ENCODE measurements around the gene CA7. TPM values are rescaled to one million over a fixed set of nuclear protein-coding genes. Genes with fewer than 3 reads are reported as not detected.

The CA7 gene
- total RNA-seq, 2 donors from 2014 or later, result not detected

DNA sequence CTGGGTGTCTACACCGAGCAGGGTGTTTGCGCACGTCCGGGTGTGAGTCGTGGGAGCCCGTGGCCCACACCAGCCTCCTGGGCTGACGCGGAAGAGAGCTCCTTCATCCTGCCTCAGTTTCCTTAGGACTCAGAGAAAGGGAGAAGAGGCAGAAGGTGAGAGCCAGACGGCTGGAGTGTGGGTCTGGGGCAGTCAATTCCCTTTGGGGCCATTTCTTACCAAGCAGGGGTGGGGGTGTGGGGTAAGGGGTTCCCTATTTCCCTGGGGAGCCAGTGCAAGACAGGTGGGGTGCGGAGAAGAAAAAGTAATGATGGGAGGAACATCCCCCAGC lies 831 bp downstream of the CA7 start:
- Histone ChIP-seq H3K36me3 (replicated peaks in 1 of 2; ENCODE audit: insufficient read depth in 1 of 2, low read depth in 2 of 2) (no peaks in the 10 kb centered on the region), H3K4me1 (peaks cover 15% of the 10 kb centered on the region), H3K27me3 (peaks cover 0 to 15% of the 10 kb centered on the region in 2 donors), H3K27ac (no peak overlapping the region), H3K9me3 (no peaks in the 10 kb centered on the region), H3K4me3 (no peak overlapping the region)
- ATAC-seq, result no peak
- DNase-seq, result no peak
- intact Hi-C loops (cut with DNase I), result no loop called here
- WGBS, 2 donors, result 12 to 18% methylated on average over 4 to 10 of the region's 10 CpGs
- TF ChIP-seq, protein P1, sequence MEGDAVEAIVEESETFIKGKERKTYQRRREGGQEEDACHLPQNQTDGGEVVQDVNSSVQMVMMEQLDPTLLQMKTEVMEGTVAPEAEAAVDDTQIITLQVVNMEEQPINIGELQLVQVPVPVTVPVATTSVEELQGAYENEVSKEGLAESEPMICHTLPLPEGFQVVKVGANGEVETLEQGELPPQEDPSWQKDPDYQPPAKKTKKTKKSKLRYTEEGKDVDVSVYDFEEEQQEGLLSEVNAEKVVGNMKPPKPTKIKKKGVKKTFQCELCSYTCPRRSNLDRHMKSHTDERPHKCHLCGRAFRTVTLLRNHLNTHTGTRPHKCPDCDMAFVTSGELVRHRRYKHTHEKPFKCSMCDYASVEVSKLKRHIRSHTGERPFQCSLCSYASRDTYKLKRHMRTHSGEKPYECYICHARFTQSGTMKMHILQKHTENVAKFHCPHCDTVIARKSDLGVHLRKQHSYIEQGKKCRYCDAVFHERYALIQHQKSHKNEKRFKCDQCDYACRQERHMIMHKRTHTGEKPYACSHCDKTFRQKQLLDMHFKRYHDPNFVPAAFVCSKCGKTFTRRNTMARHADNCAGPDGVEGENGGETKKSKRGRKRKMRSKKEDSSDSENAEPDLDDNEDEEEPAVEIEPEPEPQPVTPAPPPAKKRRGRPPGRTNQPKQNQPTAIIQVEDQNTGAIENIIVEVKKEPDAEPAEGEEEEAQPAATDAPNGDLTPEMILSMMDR (IDR thresholded peaks at IDR 0.05), result no peak
- TF ChIP-seq POLR2A (IDR thresholded peaks at IDR 0.05), result no peak

DNA sequence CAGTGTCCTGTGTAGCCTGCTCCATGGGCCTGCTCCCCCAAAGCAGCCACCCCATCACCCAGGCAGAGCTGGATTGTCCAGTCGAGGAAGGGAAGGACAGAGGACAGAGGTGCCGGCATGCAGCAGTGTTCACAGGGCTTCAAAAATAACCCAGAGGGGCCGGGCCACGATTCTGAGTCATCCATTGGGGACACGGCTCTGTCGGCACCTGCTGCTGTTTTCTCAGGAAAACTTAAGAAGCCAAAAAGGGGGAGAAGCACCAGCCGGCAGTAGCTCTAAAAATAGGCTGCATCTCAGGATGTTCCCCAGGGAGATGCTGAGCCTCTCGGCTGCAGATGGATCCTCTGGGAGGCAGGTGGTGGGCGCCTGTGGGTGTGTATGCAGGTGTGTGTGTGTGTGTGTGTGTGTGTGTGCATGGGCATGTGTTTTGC lies 1.6 kb downstream of the CA7 start:
- peaks cover 0 to 15% of the 10 kb centered on the region in 2 donors for H3K27me3 ChIP-seq
- no peaks in the 10 kb centered on the region for H3K9me3 ChIP-seq
- H3K27ac ChIP-seq, result no peak overlapping the region
- no peaks in the 10 kb centered on the region for H3K36me3 ChIP-seq (replicated peaks in 1 of 2; ENCODE audit: insufficient read depth in 1 of 2, low read depth in 2 of 2)
- peak in 1 of 4 donors; percentile 24 for DNase-seq
- WGBS, 2 donors, result 49 to 52% methylated on average over 6 to 9 of the region's 9 CpGs
- H3K4me3 ChIP-seq, result no peak overlapping the region
- intact Hi-C loops (cut with DNase I), result no loop called here
- peaks cover 15% of the 10 kb centered on the region for H3K4me1 ChIP-seq
- ATAC-seq, result no peak
- TF ChIP-seq, protein P1 (IDR thresholded peaks at IDR 0.05), result no peak
- no peak for TF ChIP-seq POLR2A (IDR thresholded peaks at IDR 0.05)

DNA sequence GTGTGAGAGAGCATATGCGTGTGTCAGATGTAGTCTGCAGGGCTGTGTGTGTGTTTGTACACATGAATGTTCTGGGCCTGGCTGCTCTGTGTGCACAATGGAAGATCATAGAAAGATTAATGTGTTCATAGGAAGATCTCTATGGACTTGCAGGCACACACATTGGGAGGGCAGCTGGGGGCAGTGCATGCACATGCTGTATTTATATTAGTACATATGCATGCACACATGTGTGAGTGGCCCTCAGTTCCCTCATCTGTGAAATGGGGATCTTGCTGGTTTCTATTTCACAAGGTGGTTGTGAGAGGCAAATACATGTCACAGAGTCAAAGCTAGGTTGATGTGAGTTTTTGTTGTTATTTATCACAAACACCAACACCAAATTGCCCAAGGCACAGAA lies 2.1 kb downstream of the CA7 start:
- DNase-seq (no peak), ATAC-seq (no peak)
- Histone ChIP-seq H3K4me1 (peaks cover 15% of the 10 kb centered on the region), H3K27ac (no peak overlapping the region), H3K36me3 (replicated peaks in 1 of 2; ENCODE audit: insufficient read depth in 1 of 2, low read depth in 2 of 2) (no peaks in the 10 kb centered on the region), H3K9me3 (no peaks in the 10 kb centered on the region), H3K4me3 (no peak overlapping the region), H3K27me3 (peaks cover 0 to 15% of the 10 kb centered on the region in 2 donors)
- TF ChIP-seq, protein P1 (IDR thresholded peaks at IDR 0.05), result no peak
- 83% methylated on average over 1 of the region's 1 CpG; no CpG with 5 or more reads in 1 of the 2 donors for WGBS, 2 donors
- intact Hi-C loops (cut with DNase I), result no loop called here

DNA sequence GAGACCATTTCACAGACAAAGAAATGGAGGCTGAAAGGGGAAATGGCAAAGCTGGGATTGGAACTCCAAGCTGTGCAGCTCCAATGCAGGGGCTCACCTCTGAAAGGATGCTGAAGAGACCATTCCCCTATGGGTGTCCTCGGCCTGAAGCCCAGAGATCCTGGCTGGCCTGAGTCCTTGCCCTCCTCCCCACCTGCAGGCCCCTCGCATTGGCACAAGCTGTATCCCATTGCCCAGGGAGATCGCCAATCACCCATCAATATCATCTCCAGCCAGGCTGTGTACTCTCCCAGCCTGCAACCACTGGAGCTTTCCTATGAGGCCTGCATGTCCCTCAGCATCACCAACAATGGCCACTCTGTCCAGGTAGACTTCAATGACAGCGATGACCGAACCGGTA lies 2.6 kb downstream of the CA7 start:
- ATAC-seq, result no peak
- intact Hi-C loops (cut with DNase I), result no loop called here
- TF ChIP-seq, protein P1 (IDR thresholded peaks at IDR 0.05), result no peak
- no peak for TF ChIP-seq POLR2A (IDR thresholded peaks at IDR 0.05)
- no peak overlapping the region for H3K27ac ChIP-seq
- peaks cover 0 to 15% of the 10 kb centered on the region in 2 donors for H3K27me3 ChIP-seq
- H3K36me3 ChIP-seq (replicated peaks in 1 of 2; ENCODE audit: insufficient read depth in 1 of 2, low read depth in 2 of 2), result no peaks in the 10 kb centered on the region
- DNase-seq, result no peak
- no peak overlapping the region for H3K4me3 ChIP-seq
- WGBS, 2 donors, result 89 to 93% methylated on average over 5 to 6 of the region's 6 CpGs
- H3K4me1 ChIP-seq, result peaks cover 15% of the 10 kb centered on the region
- no peaks in the 10 kb centered on the region for H3K9me3 ChIP-seq

DNA sequence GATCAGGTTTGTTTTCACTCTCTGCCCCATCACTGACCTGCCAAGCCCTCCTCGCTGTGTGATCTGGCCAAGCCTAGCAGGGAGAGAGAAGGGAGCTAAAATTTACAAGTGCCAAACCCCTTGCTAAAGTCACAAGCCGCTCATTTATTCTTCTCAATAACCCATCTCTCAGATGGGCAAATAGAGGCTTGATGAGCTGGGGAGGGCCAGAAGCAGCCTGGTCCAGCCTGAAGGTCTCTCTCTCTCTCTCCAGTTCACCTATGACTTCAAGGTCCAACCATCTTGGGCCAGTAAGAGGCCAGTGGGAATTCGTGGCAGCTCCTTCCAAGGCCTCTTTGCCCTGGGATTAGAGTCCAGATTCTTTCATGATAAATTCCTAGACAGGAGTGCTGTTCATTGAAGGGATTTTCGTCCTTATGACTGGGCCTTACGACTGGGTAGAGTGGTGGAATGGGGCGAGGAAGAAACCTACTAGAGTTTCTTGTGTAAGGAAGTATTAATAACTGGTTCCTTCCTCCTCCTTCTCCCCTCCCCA lies 3.4 kb downstream of the CA7 start:
- no peak for DNase-seq
- H3K4me3 ChIP-seq, result no peak overlapping the region
- peaks cover 15% of the 10 kb centered on the region for H3K4me1 ChIP-seq
- H3K9me3 ChIP-seq, result no peaks in the 10 kb centered on the region
- ATAC-seq, result no peak
- intact Hi-C loops (cut with DNase I), result no loop called here
- H3K36me3 ChIP-seq (replicated peaks in 1 of 2; ENCODE audit: insufficient read depth in 1 of 2, low read depth in 2 of 2), result no peaks in the 10 kb centered on the region
- H3K27ac ChIP-seq, result no peak overlapping the region
- H3K27me3 ChIP-seq, result peaks cover 0 to 15% of the 10 kb centered on the region in 2 donors
- TF ChIP-seq POLR2A (IDR thresholded peaks at IDR 0.05), result no peak
- TF ChIP-seq, protein P1 (IDR thresholded peaks at IDR 0.05), result no peak
- 72 to 80% methylated on average over 6 of the region's 6 CpGs for WGBS, 2 donors
